ENCODE data around the gene SH3D19.

SH3D19 gene

GRCh38 chr4:151129796-151130195 lies 195.6 kb downstream of the SH3D19 start:
- H3K4me1 ChIP-seq (ENCODE audit: control insufficient read depth, insufficient read depth, low read length): no peaks in the 10 kb centered on the region
- peaks cover 8% of the 10 kb centered on the region for H3K36me3 ChIP-seq (ENCODE audit: control insufficient read depth, insufficient read depth, low read length)
- H3K4me3 ChIP-seq (ENCODE audit: low read depth, low read length): no peak overlapping the region
- no peaks in the 10 kb centered on the region for H3K27me3 ChIP-seq (ENCODE audit: control insufficient read depth, insufficient read depth, low read length)
- H3K9ac ChIP-seq (ENCODE audit: low read depth, low read length): no peak overlapping the region
- H3K9me3 ChIP-seq (ENCODE audit: control insufficient read depth, insufficient read depth, low read length): no peaks in the 10 kb centered on the region

- Histone ChIP-seq H3K4me1 (ENCODE audit: control insufficient read depth, insufficient read depth, low read length) (no peaks in the 10 kb centered on the region), H3K4me3 (ENCODE audit: low read depth, low read length) (no peak overlapping the region), H3K9me3 (ENCODE audit: control insufficient read depth, insufficient read depth, low read length) (no peaks in the 10 kb centered on the region), H3K27me3 (ENCODE audit: control insufficient read depth, insufficient read depth, low read length) (no peaks in the 10 kb centered on the region), H3K9ac (ENCODE audit: low read depth, low read length) (no peak overlapping the region), H3K36me3 (ENCODE audit: control insufficient read depth, insufficient read depth, low read length) (peaks cover 4% of the 10 kb centered on the region)
Observed at GRCh38 chr4:151117371-151117962, 207.9 kb downstream of the SH3D19 start.

DNA sequence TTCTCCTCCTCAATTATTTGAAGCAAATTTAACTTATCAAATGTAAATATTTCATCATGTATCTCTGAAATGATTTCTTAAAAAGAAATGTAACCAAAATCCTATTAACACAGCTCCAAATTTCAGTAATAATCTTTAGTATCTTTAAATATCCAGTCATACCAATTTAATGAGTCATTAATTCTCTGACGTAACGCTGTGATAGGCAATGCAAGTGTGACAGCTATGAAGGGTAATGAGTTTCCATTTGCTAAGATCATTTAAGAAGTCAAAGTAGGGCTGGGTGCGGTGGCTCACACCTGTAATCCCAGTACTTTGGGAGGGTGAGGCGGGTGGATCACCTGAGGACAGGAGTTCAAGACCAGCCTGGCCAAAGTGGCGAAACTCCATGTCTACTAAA lies 210.4 kb downstream of the SH3D19 start:
- H3K4me1 ChIP-seq (ENCODE audit: control insufficient read depth, insufficient read depth, low read length): no peaks in the 10 kb centered on the region
- no peak overlapping the region for H3K9ac ChIP-seq (ENCODE audit: low read depth, low read length)
- H3K4me3 ChIP-seq (ENCODE audit: low read depth, low read length): no peak overlapping the region
- H3K9me3 ChIP-seq (ENCODE audit: control insufficient read depth, insufficient read depth, low read length): no peaks in the 10 kb centered on the region
- H3K36me3 ChIP-seq (ENCODE audit: control insufficient read depth, insufficient read depth, low read length): peaks cover 9% of the 10 kb centered on the region
- no peaks in the 10 kb centered on the region for H3K27me3 ChIP-seq (ENCODE audit: control insufficient read depth, insufficient read depth, low read length)

DNA sequence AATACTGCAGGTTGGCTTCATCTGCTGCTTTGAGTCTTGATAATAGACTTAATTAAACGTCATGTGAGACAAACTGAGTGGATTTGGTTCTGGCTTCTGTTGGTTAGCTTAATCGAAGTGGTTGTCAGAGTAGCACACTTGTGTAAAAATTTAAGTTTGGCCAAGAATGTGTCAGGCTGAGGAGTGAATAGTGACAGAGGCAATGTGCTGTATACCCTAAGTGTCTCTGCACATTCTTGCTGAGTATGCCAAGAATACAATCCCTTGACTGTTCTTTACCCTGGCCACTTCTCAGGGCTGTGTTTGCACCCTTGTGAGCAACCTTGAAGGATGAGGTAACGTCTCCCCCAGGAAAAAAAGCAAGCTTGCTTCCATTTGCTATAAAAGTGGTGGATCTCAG lies 211.1 kb downstream of the SH3D19 start:
- Histone ChIP-seq H3K9me3 (ENCODE audit: control insufficient read depth, insufficient read depth, low read length) (no peaks in the 10 kb centered on the region), H3K9ac (ENCODE audit: low read depth, low read length) (no peak overlapping the region), H3K4me1 (ENCODE audit: control insufficient read depth, insufficient read depth, low read length) (no peaks in the 10 kb centered on the region), H3K4me3 (ENCODE audit: low read depth, low read length) (no peak overlapping the region), H3K27me3 (ENCODE audit: control insufficient read depth, insufficient read depth, low read length) (no peaks in the 10 kb centered on the region), H3K36me3 (ENCODE audit: control insufficient read depth, insufficient read depth, low read length) (peaks cover 9% of the 10 kb centered on the region)

- Histone ChIP-seq H3K27me3 (ENCODE audit: control insufficient read depth, insufficient read depth, low read length) (no peaks in the 10 kb centered on the region), H3K36me3 (ENCODE audit: control insufficient read depth, insufficient read depth, low read length) (peaks cover 31% of the 10 kb centered on the region), H3K9ac (ENCODE audit: low read depth, low read length) (no peak overlapping the region), H3K4me3 (ENCODE audit: low read depth, low read length) (no peak overlapping the region), H3K4me1 (ENCODE audit: control insufficient read depth, insufficient read depth, low read length) (no peaks in the 10 kb centered on the region), H3K9me3 (ENCODE audit: control insufficient read depth, insufficient read depth, low read length) (no peaks in the 10 kb centered on the region)
Observed at GRCh38 chr4:151110236-151110635, 215.2 kb downstream of the SH3D19 start.

GRCh38 chr4:151107063-151107462 lies 218.3 kb downstream of the SH3D19 start:
- H3K4me1 ChIP-seq (ENCODE audit: control insufficient read depth, insufficient read depth, low read length): no peaks in the 10 kb centered on the region
- peaks cover 50% of the 10 kb centered on the region for H3K36me3 ChIP-seq (ENCODE audit: control insufficient read depth, insufficient read depth, low read length)
- no peaks in the 10 kb centered on the region for H3K9me3 ChIP-seq (ENCODE audit: control insufficient read depth, insufficient read depth, low read length)
- no peak overlapping the region for H3K9ac ChIP-seq (ENCODE audit: low read depth, low read length)
- H3K4me3 ChIP-seq (ENCODE audit: low read depth, low read length): no peak overlapping the region
- H3K27me3 ChIP-seq (ENCODE audit: control insufficient read depth, insufficient read depth, low read length): no peaks in the 10 kb centered on the region

DNA sequence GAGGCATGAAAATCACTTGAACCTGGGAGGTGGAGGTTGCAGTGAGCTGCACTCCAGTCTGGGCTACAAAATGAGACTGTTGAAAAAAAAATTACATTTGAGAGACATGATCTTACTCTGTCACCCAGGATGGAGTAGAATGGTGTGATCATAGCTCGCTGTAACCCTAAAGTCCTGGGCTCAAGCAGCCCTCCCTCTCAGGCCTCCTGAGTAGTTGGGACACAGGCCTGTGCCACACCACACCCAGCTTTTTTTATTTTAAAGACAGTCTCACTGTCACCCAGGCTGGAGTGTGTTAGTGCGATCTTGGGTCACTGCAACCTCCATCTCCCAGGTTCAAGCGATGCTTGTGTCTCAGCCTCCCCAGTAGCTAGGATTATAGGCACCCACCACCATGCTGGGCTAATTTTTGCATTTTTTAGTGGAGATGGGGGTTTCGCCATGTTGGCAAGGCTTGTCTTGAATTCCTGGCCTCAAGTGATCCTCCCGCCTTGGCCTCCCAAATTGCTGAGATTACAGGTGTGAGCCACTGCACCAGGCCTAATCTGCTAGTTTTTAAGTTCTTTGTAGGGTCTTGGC lies 219.9 kb downstream of the SH3D19 start:
- no peaks in the 10 kb centered on the region for H3K27me3 ChIP-seq (ENCODE audit: control insufficient read depth, insufficient read depth, low read length)
- H3K9ac ChIP-seq (ENCODE audit: low read depth, low read length): no peak overlapping the region
- H3K4me1 ChIP-seq (ENCODE audit: control insufficient read depth, insufficient read depth, low read length): no peaks in the 10 kb centered on the region
- H3K9me3 ChIP-seq (ENCODE audit: control insufficient read depth, insufficient read depth, low read length): no peaks in the 10 kb centered on the region
- H3K36me3 ChIP-seq (ENCODE audit: control insufficient read depth, insufficient read depth, low read length): peaks cover 50% of the 10 kb centered on the region
- H3K4me3 ChIP-seq (ENCODE audit: low read depth, low read length): no peak overlapping the region

DNA sequence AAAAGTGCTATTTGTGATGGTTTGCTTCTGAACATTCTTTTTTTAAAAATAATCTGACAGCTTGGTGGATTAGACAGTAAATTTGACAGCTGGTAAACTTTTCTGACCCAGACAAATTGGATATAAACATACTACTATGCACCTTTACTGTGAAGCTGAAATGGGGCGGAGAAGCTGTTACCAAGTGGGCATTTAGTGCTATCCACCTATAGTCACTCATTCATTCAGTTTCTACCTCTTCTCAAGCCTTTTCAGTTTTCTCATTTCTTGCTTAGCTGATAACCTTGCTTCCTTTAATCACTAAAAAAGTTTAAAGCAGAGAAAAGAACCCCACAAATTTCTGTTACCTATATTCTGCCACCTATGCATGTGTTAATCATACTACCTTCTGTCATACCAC lies 220.8 kb downstream of the SH3D19 start:
- Histone ChIP-seq H3K9me3 (ENCODE audit: control insufficient read depth, insufficient read depth, low read length) (no peaks in the 10 kb centered on the region), H3K4me3 (ENCODE audit: low read depth, low read length) (no peak overlapping the region), H3K4me1 (ENCODE audit: control insufficient read depth, insufficient read depth, low read length) (no peaks in the 10 kb centered on the region), H3K36me3 (ENCODE audit: control insufficient read depth, insufficient read depth, low read length) (peaks cover 46% of the 10 kb centered on the region), H3K27me3 (ENCODE audit: control insufficient read depth, insufficient read depth, low read length) (no peaks in the 10 kb centered on the region), H3K9ac (ENCODE audit: low read depth, low read length) (no peak overlapping the region)

- peaks cover 46% of the 10 kb centered on the region for H3K36me3 ChIP-seq (ENCODE audit: control insufficient read depth, insufficient read depth, low read length)
- H3K27me3 ChIP-seq (ENCODE audit: control insufficient read depth, insufficient read depth, low read length): no peaks in the 10 kb centered on the region
- no peaks in the 10 kb centered on the region for H3K9me3 ChIP-seq (ENCODE audit: control insufficient read depth, insufficient read depth, low read length)
- H3K9ac ChIP-seq (ENCODE audit: low read depth, low read length): no peak overlapping the region
- no peak overlapping the region for H3K4me3 ChIP-seq (ENCODE audit: low read depth, low read length)
- peaks cover 2% of the 10 kb centered on the region for H3K4me1 ChIP-seq (ENCODE audit: control insufficient read depth, insufficient read depth, low read length)
Observed at GRCh38 chr4:151103758-151104157, 221.6 kb downstream of the SH3D19 start.

- H3K4me1 ChIP-seq (ENCODE audit: control insufficient read depth, insufficient read depth, low read length): peaks cover 2% of the 10 kb centered on the region
- H3K9ac ChIP-seq (ENCODE audit: low read depth, low read length): peak overlapping the region; percentile 100
- H3K27me3 ChIP-seq (ENCODE audit: control insufficient read depth, insufficient read depth, low read length): no peaks in the 10 kb centered on the region
- H3K9me3 ChIP-seq (ENCODE audit: control insufficient read depth, insufficient read depth, low read length): no peaks in the 10 kb centered on the region
- peak overlapping the region; percentile 100 for H3K4me3 ChIP-seq (ENCODE audit: low read depth, low read length)
- peaks cover 27% of the 10 kb centered on the region for H3K36me3 ChIP-seq (ENCODE audit: control insufficient read depth, insufficient read depth, low read length)
Observed at GRCh38 chr4:151100531-151100930, 224.9 kb downstream of the SH3D19 start.

- H3K36me3 ChIP-seq (ENCODE audit: control insufficient read depth, insufficient read depth, low read length): peaks cover 22% of the 10 kb centered on the region
- H3K4me3 ChIP-seq (ENCODE audit: low read depth, low read length): peak overlapping the region; percentile 100
- H3K4me1 ChIP-seq (ENCODE audit: control insufficient read depth, insufficient read depth, low read length): peaks cover 2% of the 10 kb centered on the region
- no peaks in the 10 kb centered on the region for H3K9me3 ChIP-seq (ENCODE audit: control insufficient read depth, insufficient read depth, low read length)
- H3K27me3 ChIP-seq (ENCODE audit: control insufficient read depth, insufficient read depth, low read length): no peaks in the 10 kb centered on the region
- peak overlapping the region; percentile 100 for H3K9ac ChIP-seq (ENCODE audit: low read depth, low read length)
Observed at GRCh38 chr4:151099976-151100417, 225.4 kb downstream of the SH3D19 start.

DNA sequence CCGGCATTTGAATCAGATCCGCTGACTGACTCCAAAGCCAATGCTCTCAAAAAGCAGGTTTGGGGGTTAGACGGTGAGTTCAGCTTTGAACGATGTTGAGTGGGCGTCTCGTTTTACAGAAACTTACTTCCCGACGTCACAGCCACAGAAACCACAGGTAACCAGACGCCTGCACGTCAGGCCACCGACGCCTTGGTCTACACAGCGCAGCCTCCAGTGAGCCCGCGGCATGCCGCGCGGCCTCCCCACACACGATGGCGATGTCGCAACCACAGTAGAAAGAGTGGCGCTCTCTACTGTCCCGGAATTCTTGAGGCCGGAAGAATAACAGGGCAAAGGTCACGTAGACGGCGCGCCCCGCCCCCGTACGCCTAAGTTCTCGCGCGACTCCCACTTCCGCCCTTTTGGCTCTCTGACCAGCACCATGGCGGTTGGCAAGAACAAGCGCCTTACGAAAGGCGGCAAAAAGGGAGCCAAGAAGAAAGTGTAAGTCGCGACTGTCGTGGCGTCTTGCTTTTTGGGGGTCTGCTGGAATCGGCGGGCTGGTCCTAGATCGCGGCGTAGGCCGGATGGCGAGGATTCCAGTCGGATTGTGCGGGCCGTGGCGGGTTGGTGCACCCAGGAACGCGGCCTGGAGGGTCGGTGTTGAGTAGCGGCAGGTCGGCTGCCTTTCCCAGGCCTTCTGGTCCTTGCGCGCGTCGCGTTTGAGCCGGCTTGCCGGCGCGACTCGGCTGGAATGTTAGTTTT lies 226.0 kb downstream of the SH3D19 start, which contains the start of gene RPS3A:
Gene RPS3A (plus strand): TSS at position 400 of the 747 bp plus-strand sequence. CDS start 25 bp downstream, at position 425.
- Histone ChIP-seq H3K4me3 (ENCODE audit: low read depth, low read length) (peak within 1 kb of the TSS; percentile 100), H3K4me1 (ENCODE audit: control insufficient read depth, insufficient read depth, low read length) (peaks cover 2% of the 10 kb centered on the region), H3K9me3 (ENCODE audit: control insufficient read depth, insufficient read depth, low read length) (no peaks in the 10 kb centered on the region), H3K9ac (ENCODE audit: low read depth, low read length) (peak within 1 kb of the TSS; percentile 100), H3K27me3 (ENCODE audit: control insufficient read depth, insufficient read depth, low read length) (no peaks in the 10 kb centered on the region), H3K36me3 (ENCODE audit: control insufficient read depth, insufficient read depth, low read length) (peaks cover 17% of the 10 kb centered on the region)
